Endothelial cell of umbilical vein (primary cell): ENCODE measurements around the gene TSPAN18. TPM values are rescaled to one million over a fixed set of nuclear protein-coding genes. Genes with fewer than 3 reads are reported as not detected.
A peak's percentile ranks its signal among the peaks of the same experiment; 100 is the strongest.

Experiments used
- BruUV-seq: library from RNA; stranded (reverse); fragments of 400-500 nt; replicated peaks from 2 replicates; lab custom pipeline; 2021; lab: Mats Ljungman, UMichigan
- CTCF ChIA-PET: fragments of 300-600, 350-600 bp; sonication (Branson Sonifier 250); formaldehyde crosslinking; loops from one replicate; lab custom pipeline; 2021; ENCODE audit warnings: antibody characterized with exemption, inconsistent platforms; lab: Charles Lee
- POLR2A ChIA-PET: fragments of 300-600, 350-600 bp; sonication (Branson Sonifier 250); formaldehyde crosslinking; loops from one replicate; lab custom pipeline; 2021; ENCODE audit warnings: antibody characterized with exemption, inconsistent platforms; lab: Charles Lee
- DNase-seq: peaks from one replicate; pipeline ENCODE4 v3.0.0-alpha.2; 2011; ENCODE audit warnings: low read depth, low spot score
- FAIRE-seq: peaks from 2 replicates; lab custom pipeline; 2011; peaks lifted over from hg19 to GRCh38; lab: Jason Lieb, UNC
- H2AFZ ChIP-seq: 2 replicates; pipeline ENCODE4 v1.6.0; 2012; ENCODE audit warnings: low read depth, low read length, control low read depth, inconsistent platforms
- H3K27ac ChIP-seq: 2 replicates; pipeline ENCODE4 v1.5.1; 2011; ENCODE audit warnings: low read depth, mild to moderate bottlenecking, control low read depth, low read length, moderate library complexity; ENCODE audit not compliant: insufficient read depth
- H3K27me3 ChIP-seq, 2 experiments: 2 replicates each; pipeline versions ENCODE4 v1.6.0 to v1.6.1; 2011; ENCODE audit warnings: low read length in 2 of 2, mixed read lengths in 1 of 2; ENCODE audit not compliant: control insufficient read depth in 2 of 2, insufficient read depth in 2 of 2
- H3K36me3 ChIP-seq, 2 experiments: 2 replicates in 1 of 2; 3 replicates in 1 of 2; pipeline ENCODE4 v1.5.1; 2011; ENCODE audit warnings: low read length in 2 of 2, mild to moderate bottlenecking in 1 of 2, moderate library complexity in 1 of 2; ENCODE audit not compliant: control insufficient read depth in 2 of 2, insufficient read depth in 2 of 2; ENCODE audit errors: extremely low read depth in 1 of 2
- H3K4me1 ChIP-seq: 3 replicates; pipeline ENCODE4 v1.5.1; 2011; ENCODE audit warnings: mild to moderate bottlenecking, low read length; ENCODE audit not compliant: control insufficient read depth, insufficient read depth; ENCODE audit errors: extremely low read depth
- H3K4me2 ChIP-seq: 2 replicates; pipeline ENCODE4 v1.6.1; 2011; ENCODE audit warnings: low read length, control low read depth, mixed read lengths; ENCODE audit not compliant: insufficient read depth
- H3K4me3 ChIP-seq, 3 experiments: fragments of 200-600 bp in 1 of 3; sonication (generic), shearing (Covaris generic) in 1 of 3; replicated peaks in 1 of 3; 2 replicates each; pipeline ENCODE4 v1.5.1; 2011 to 2016; ENCODE audit warnings: control low read depth in 3 of 3, low read length in 3 of 3, mild to moderate bottlenecking in 2 of 3, inconsistent platforms in 1 of 3, low read depth in 1 of 3, moderate library complexity in 1 of 3; ENCODE audit not compliant: insufficient read depth in 1 of 3
- H3K79me2 ChIP-seq: 2 replicates; pipeline ENCODE4 v1.6.0; 2012; ENCODE audit warnings: low read length, inconsistent platforms; ENCODE audit not compliant: control insufficient read depth, insufficient read depth
- H3K9ac ChIP-seq: replicated peaks from 2 replicates; pipeline ENCODE3; 2011; ENCODE audit warnings: low read length, control low read depth; ENCODE audit not compliant: insufficient read depth; ENCODE audit errors: extremely low read depth
- H3K9me1 ChIP-seq: replicated peaks from 3 replicates; pipeline ENCODE4 v1.6.0; 2011; ENCODE audit warnings: mild to moderate bottlenecking, low read length; ENCODE audit not compliant: control insufficient read depth, insufficient read depth; ENCODE audit errors: extremely low read depth
- H3K9me3 ChIP-seq: replicated peaks from 2 replicates; pipeline ENCODE4 v1.5.1; 2012; ENCODE audit warnings: low read length, inconsistent platforms; ENCODE audit not compliant: control insufficient read depth, insufficient read depth
- H4K20me1 ChIP-seq: replicated peaks from 2 replicates; pipeline ENCODE3; 2011; ENCODE audit warnings: mild to moderate bottlenecking, low read length; ENCODE audit not compliant: control insufficient read depth, insufficient read depth; ENCODE audit errors: extremely low read depth
- CTCF ChIP-seq, 2 donors: IDR thresholded peaks; 1 replicate in 1 of 2; 2 replicates in 1 of 2; pipeline ENCODE4 v1.5.1; 2011; ENCODE audit warnings: low read length in 2 of 2, mild to moderate bottlenecking in 2 of 2, moderate library complexity in 2 of 2, control low read depth in 1 of 2, inconsistent platforms in 1 of 2, low read depth in 1 of 2; ENCODE audit not compliant: insufficient read depth in 1 of 2; ENCODE audit errors: extremely low read depth in 1 of 2
- GATA2 ChIP-seq: IDR thresholded peaks from 2 replicates; pipeline ENCODE4 v1.7.0; 2011; ENCODE audit warnings: low read depth, mild to moderate bottlenecking, moderate library complexity, mixed read lengths, low read length; ENCODE audit not compliant: insufficient read length, insufficient read depth
- JUN ChIP-seq: IDR thresholded peaks from 2 replicates; pipeline ENCODE4 v1.6.1; 2011; ENCODE audit warnings: borderline replicate concordance, low read depth; ENCODE audit not compliant: insufficient read length, insufficient read depth
- POLR2A ChIP-seq: IDR thresholded peaks from 2 replicates; pipeline ENCODE4 v1.6.1; 2012; ENCODE audit warnings: low read depth, mild to moderate bottlenecking, control low read depth, low read length
- dilution Hi-C: fragments of 300-500 bp; cut with MboI; formaldehyde crosslinking; loops from one replicate; pipeline ENCODE4 v1.15.0; 2019; ENCODE audit warnings: low sequenced_read_pairs; ENCODE audit not compliant: extremely low pct_ligation_motif_present
- intact Hi-C: fragments of 100-400 bp; cut with micrococcal nuclease; formaldehyde crosslinking; loops from one replicate; pipeline ENCODE4 v1.10.0; 2022
- polyA plus RNA-seq, 4 experiments: library from polyadenylated mRNA; depleted of rRNA in 3 of 4; stranded (reverse) in 3 of 4; unstranded in 1 of 4; fragments of >200 nt; gene quantifications; 2 replicates each; pipeline versions ENCODE4 v1.2.1 to v1.2.3, GENCODE V29; 2011 to 2012; ENCODE audit warnings: missing spikeins in 1 of 4
- total RNA-seq: library from RNA; stranded (reverse); gene quantifications from 2 replicates; pipeline ENCODE4 v1.2.3, GENCODE V29; 2021

The TSPAN18 gene
- total and polyA plus RNA-seq, 2 donors (not counting 3 experiments of a cell fraction or from before 2014, with no cell fraction given): 32.2 to 118 TPM

- H3K4me1 ChIP-seq: peaks cover 35% of the 10 kb centered on the region
- FAIRE-seq (peak; percentile 86), DNase-seq (peak; percentile 82)
- peak overlapping the region; percentile 85 for H2AFZ ChIP-seq
- H3K4me2 ChIP-seq: peak overlapping the region; percentile 39
- no peaks in the 10 kb centered on the region for H3K79me2 ChIP-seq
- TF ChIP-seq CTCF (IDR thresholded peaks at IDR 0.05; ENCODE audit: extremely low read depth in 1 of 2, insufficient read depth in 1 of 2, low read depth in 1 of 2, low read length in 2 of 2) (peak; percentile 89 to 97), GATA2 (no peak), POLR2A (no peak), JUN (no peak)
- H4K20me1 ChIP-seq: no peaks in the 10 kb centered on the region
- no peaks in the 10 kb centered on the region for H3K9me1 ChIP-seq
- H3K4me3 ChIP-seq: peak overlapping the region; percentile 51 to 73 (median 61)
- H3K9me3 ChIP-seq: no peaks in the 10 kb centered on the region
- BruUV-seq: no TSS peak
- intact Hi-C loops: loop anchor here (1.0 to 2.0 kb wide), 5 partner anchors 39 to 184 kb away; no protein-coding TSS in a partner anchor
- ChIA-PET POLR2A (no interaction called here), CTCF (interaction anchor here (0.6 to 2.4 kb wide), 6 partner anchors 49 to 184 kb away, joined by 3 to 12 read pairs (median 4); no protein-coding TSS in a partner anchor)
- no peaks in the 10 kb centered on the region for H3K27me3 ChIP-seq
- dilution Hi-C loops: no loop called here
- H3K27ac ChIP-seq: no peak overlapping the region
- H3K36me3 ChIP-seq: no peaks in the 10 kb centered on the region
- H3K9ac ChIP-seq: peak overlapping the region; percentile 52
These were observed 868 bp downstream of the TSPAN18 start for GRCh38 chr11:44727373-44728287.
